ENCODE measurements around the gene TGFBR3L.
"Not testable (repeated sequence)": the region's sequence is repeated elsewhere in the genome, so short reads cannot be mapped to it uniquely, and the experiment has no call there.

Gene TGFBR3L

GRCh38 chr19:7879836-7880235 lies 34.8 kb upstream of the TGFBR3L start:
- DNase-seq = no peak

GRCh38 chr19:7881910-7882309 lies 32.7 kb upstream of the TGFBR3L start:
- DNase-seq = no peak

- no peak for DNase-seq
These were observed 31.5 kb upstream of the TGFBR3L start for GRCh38 chr19:7883105-7883504.

- DNase-seq = no peak
These were observed 30.6 kb upstream of the TGFBR3L start for GRCh38 chr19:7883796-7884570.

- no peak for DNase-seq
These were observed 28.8 kb upstream of the TGFBR3L start for GRCh38 chr19:7885818-7886217.

- no peak for DNase-seq
These were observed 27.1 kb upstream of the TGFBR3L start for GRCh38 chr19:7887408-7888144.

- DNase-seq = no peak
These were observed 26.3 kb upstream of the TGFBR3L start, which contains the start of gene LRRC8E for GRCh38 chr19:7888145-7888825. LRRC8E (plus strand) TSS chr19:7888510; CDS start chr19:7895604, 7,094 bp downstream.

GRCh38 chr19:7888826-7889217 lies 25.8 kb upstream of the TGFBR3L start:
- DNase-seq = no peak

- not testable (repeated sequence) for DNase-seq
These were observed 21.1 kb upstream of the TGFBR3L start for GRCh38 chr19:7893362-7894101.

- DNase-seq = no peak
These were observed 19.9 kb upstream of the TGFBR3L start for GRCh38 chr19:7894612-7895309.

GRCh38 chr19:7895565-7895964 lies 19.1 kb upstream of the TGFBR3L start:
- DNase-seq = no peak

- DNase-seq = no peak
These were observed 17.3 kb upstream of the TGFBR3L start for GRCh38 chr19:7897292-7897691.

- DNase-seq = no peak
These were observed 15.7 kb upstream of the TGFBR3L start for GRCh38 chr19:7898967-7899366.

GRCh38 chr19:7899751-7900378 lies 14.8 kb upstream of the TGFBR3L start:
- DNase-seq = no peak

GRCh38 chr19:7900401-7900870 lies 14.2 kb upstream of the TGFBR3L start:
- DNase-seq = no peak

- no peak for DNase-seq
These were observed 13.7 kb upstream of the TGFBR3L start for GRCh38 chr19:7900931-7901330.

GRCh38 chr19:7901337-7901736 lies 13.3 kb upstream of the TGFBR3L start:
- no peak for DNase-seq

- no peak for DNase-seq
These were observed 11.8 kb upstream of the TGFBR3L start for GRCh38 chr19:7902796-7903243.

GRCh38 chr19:7903244-7904073 lies 11.2 kb upstream of the TGFBR3L start, which contains the start of gene MAP2K7:
MAP2K7 (plus strand) TSS chr19:7903877; CDS start chr19:7903945, 68 bp downstream.
- DNase-seq = peak; percentile 100
